HepG2 (cell line): Measurements from ENCODE around the gene GPC6. TPM values are rescaled to one million over a fixed set of nuclear protein-coding genes. Genes with fewer than 3 reads are reported as not detected.
A peak's percentile ranks its signal among the peaks of the same experiment; 100 is the strongest.

Source experiments
- BRF2 ChIP-seq: sonication (generic); formaldehyde crosslinking; IDR thresholded peaks from 2 replicates; pipeline ENCODE4 v1.8.1; 2022; ENCODE audit warnings: mild to moderate bottlenecking, missing genetic modification reagents
- ELF3 ChIP-seq: IDR thresholded peaks from 2 replicates; pipeline ENCODE4 v1.6.1; 2016; ENCODE audit warnings: missing genetic modification reagents, missing compliant biosample characterization
- GATA4 ChIP-seq: sonication (generic); IDR thresholded peaks from 2 replicates; pipeline ENCODE4 v1.6.1; 2016; ENCODE audit warnings: antibody characterized with exemption, low read depth, borderline replicate concordance
- HNF4G ChIP-seq, 2 experiments: sonication (generic) in 1 of 2; formaldehyde crosslinking in 1 of 2; IDR thresholded peaks; 2 replicates each; pipeline versions ENCODE4 v1.4.0 to v1.6.1; 2011 to 2020; ENCODE audit warnings: borderline replicate concordance in 2 of 2, low read depth in 2 of 2, mild to moderate bottlenecking in 2 of 2, low read length in 1 of 2, missing genetic modification reagents in 1 of 2, moderate library complexity in 1 of 2
- HOMEZ ChIP-seq: IDR thresholded peaks from 2 replicates; pipeline ENCODE4 v1.6.1; 2016; ENCODE audit warnings: low read depth
- JUN ChIP-seq: sonication (generic); formaldehyde crosslinking; IDR thresholded peaks from 2 replicates; pipeline ENCODE4 v1.4.0; 2020; ENCODE audit warnings: mild to moderate bottlenecking, missing genetic modification reagents
- JUNB ChIP-seq: sonication (generic); formaldehyde crosslinking; IDR thresholded peaks from 2 replicates; pipeline ENCODE4 v1.8.0; 2022; ENCODE audit warnings: missing genetic modification reagents, mild to moderate bottlenecking, borderline replicate concordance
- JUND ChIP-seq: sonication (generic); formaldehyde crosslinking; IDR thresholded peaks from 2 replicates; pipeline ENCODE4 v1.8.0; 2022; ENCODE audit warnings: mild to moderate bottlenecking, missing genetic modification reagents
- MYNN ChIP-seq: sonication (generic); formaldehyde crosslinking; IDR thresholded peaks from 2 replicates; pipeline ENCODE4 v1.4.0; 2020; ENCODE audit warnings: mild to moderate bottlenecking, low read depth, missing genetic modification reagents
- NFRKB ChIP-seq: fragments of 450-650 bp; IDR thresholded peaks from 2 replicates; pipeline ENCODE4 v1.6.1; 2017
- PLRG1 ChIP-seq: fragments of 450-650 bp; conservative IDR thresholded peaks from 2 replicates; pipeline ENCODE4 v1.6.1; 2016
- SNAPC4 ChIP-seq: sonication (generic); formaldehyde crosslinking; IDR thresholded peaks from 2 replicates; pipeline ENCODE4 v1.4.0; 2020; ENCODE audit warnings: mild to moderate bottlenecking, missing genetic modification reagents
- ZFP1 ChIP-seq: IDR thresholded peaks from 2 replicates; pipeline ENCODE4 v1.6.1; 2016
- ZNF547 ChIP-seq: sonication (generic); formaldehyde crosslinking; IDR thresholded peaks from 2 replicates; pipeline ENCODE4 v1.5.1; 2020; ENCODE audit warnings: mild to moderate bottlenecking, missing genetic modification reagents
- ZNF550 ChIP-seq: sonication (generic); formaldehyde crosslinking; IDR thresholded peaks from 2 replicates; pipeline ENCODE4 v1.4.0; 2020; ENCODE audit warnings: mild to moderate bottlenecking, missing genetic modification reagents, borderline replicate concordance
- ZNF652 ChIP-seq: IDR thresholded peaks from 2 replicates; pipeline ENCODE4 v1.6.1; 2016; ENCODE audit warnings: low read depth, borderline replicate concordance
- ZNF720 ChIP-seq: sonication (generic); formaldehyde crosslinking; IDR thresholded peaks from 2 replicates; pipeline ENCODE4 v1.4.0; 2020; ENCODE audit warnings: missing genetic modification reagents
- ZNF737 ChIP-seq: sonication (generic); formaldehyde crosslinking; IDR thresholded peaks from 2 replicates; pipeline ENCODE4 v1.5.0; 2020; ENCODE audit warnings: missing genetic modification reagents, mild to moderate bottlenecking, borderline replicate concordance
- polyA plus RNA-seq, 8 experiments: library from polyadenylated mRNA; depleted of rRNA in 3 of 8; stranded (reverse) in 7 of 8; unstranded in 1 of 8; fragments of >200 nt; fragmentation: Illumina TruSeq in 4 of 8; extraction: Trizol in 4 of 8; gene quantifications; 2 replicates each; pipeline versions ENCODE4 v1.2.1 to v1.2.3, GENCODE V29; 2011 to 2016; ENCODE audit warnings: low read depth in 4 of 8, missing spikeins in 1 of 8, mixed read lengths in 1 of 8; ENCODE audit not compliant: insufficient read depth in 1 of 8
- total RNA-seq, 5 experiments: library from RNA; depleted of rRNA; stranded (reverse); fragments of >200 nt; fragmentation: Illumina TruSeq; extraction: Trizol; gene quantifications; 2 replicates each; pipeline ENCODE4 v1.2.3, GENCODE V29; 2016; ENCODE audit warnings: low read depth in 1 of 5
- TF ChIP-seq, protein P1 (sequence below): sonication (generic); formaldehyde crosslinking; IDR thresholded peaks from 2 replicates; pipeline ENCODE4 v1.8.0; 2022; ENCODE audit warnings: mild to moderate bottlenecking, missing genetic modification reagents, moderate library complexity
- TF ChIP-seq, protein P2 (sequence below): sonication (generic); formaldehyde crosslinking; IDR thresholded peaks from 2 replicates; pipeline ENCODE4 v1.4.0; 2020; ENCODE audit warnings: missing genetic modification reagents

The GPC6 gene
- total and polyA plus RNA-seq, 2 of the 13 experiments (the other 11 are each of a cell fraction or from before 2014, with no cell fraction given), result 24.5 to 33.9 TPM

GRCh38 chr13:93963266-93964145, 736.9 kb downstream of the GPC6 start (continued):
- no peak for TF ChIP-seq SNAPC4 (CRISPR knock-in tag)
- TF ChIP-seq, protein P1, sequence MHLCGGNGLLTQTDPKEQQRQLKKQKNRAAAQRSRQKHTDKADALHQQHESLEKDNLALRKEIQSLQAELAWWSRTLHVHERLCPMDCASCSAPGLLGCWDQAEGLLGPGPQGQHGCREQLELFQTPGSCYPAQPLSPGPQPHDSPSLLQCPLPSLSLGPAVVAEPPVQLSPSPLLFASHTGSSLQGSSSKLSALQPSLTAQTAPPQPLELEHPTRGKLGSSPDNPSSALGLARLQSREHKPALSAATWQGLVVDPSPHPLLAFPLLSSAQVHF (CRISPR knock-in tag), result no peak
- no peak for TF ChIP-seq ZNF720 (CRISPR knock-in tag)
- no peak for TF ChIP-seq NFRKB
- TF ChIP-seq ZNF550 (CRISPR knock-in tag), result no peak
- TF ChIP-seq ZNF547 (CRISPR knock-in tag), result no peak
- TF ChIP-seq HNF4G (IDR thresholded peaks at IDR 0.05; ENCODE audit: borderline replicate concordance, low read depth, low read length), result no peak
- TF ChIP-seq HNF4G (CRISPR knock-in tag; IDR thresholded peaks at IDR 0.05; ENCODE audit: borderline replicate concordance, low read depth), result no peak
- no peak for TF ChIP-seq ZFP1 (CRISPR knock-in tag)
- TF ChIP-seq JUN (CRISPR knock-in tag), result peak; percentile 81
- TF ChIP-seq JUND, result peak; percentile 95
- TF ChIP-seq ZNF652, result no peak
- TF ChIP-seq ZNF737 (CRISPR knock-in tag), result no peak
- TF ChIP-seq BRF2 (CRISPR knock-in tag), result no peak
- peak; percentile 93 for TF ChIP-seq JUNB (CRISPR knock-in tag)
- TF ChIP-seq, protein P2, sequence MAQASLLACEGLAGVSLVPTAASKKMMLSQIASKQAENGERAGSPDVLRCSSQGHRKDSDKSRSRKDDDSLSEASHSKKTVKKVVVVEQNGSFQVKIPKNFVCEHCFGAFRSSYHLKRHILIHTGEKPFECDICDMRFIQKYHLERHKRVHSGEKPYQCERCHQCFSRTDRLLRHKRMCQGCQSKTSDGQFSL (CRISPR knock-in tag), result no peak
- no peak for TF ChIP-seq PLRG1
- peak; percentile 41 for TF ChIP-seq ELF3 (CRISPR knock-in tag)
- peak; percentile 99 for TF ChIP-seq MYNN
- TF ChIP-seq HOMEZ (CRISPR knock-in tag), result peak; percentile 77; the same call in 1 of the 2 replicates
- no peak for TF ChIP-seq GATA4
